Suprapubic skin (tissue), 4 donors: ENCODE results near the gene TUBGCP6. TPM values are rescaled to one million over a fixed set of nuclear protein-coding genes. Genes with fewer than 3 reads are reported as not detected.

Experiments
- DNase-seq, 2 donors: peaks; one replicate each; pipeline ENCODE4 v3.0.0-alpha.2; 2019; ENCODE audit warnings: low spot score in 2 of 2
- H3K27ac ChIP-seq: fragments of 200-600 bp; sonication (generic); one replicate; pipeline ENCODE4 v1.5.1; 2019
- H3K27me3 ChIP-seq: fragments of 200-600 bp; sonication (generic); one replicate; pipeline ENCODE4 v1.5.1; 2019
- H3K36me3 ChIP-seq: fragments of 200-600 bp; sonication (generic); one replicate; pipeline ENCODE4 v1.5.1; 2019
- H3K4me1 ChIP-seq: fragments of 200-600 bp; sonication (generic); one replicate; pipeline ENCODE4 v1.5.1; 2019
- H3K4me3 ChIP-seq: fragments of 200-600 bp; sonication (generic); one replicate; pipeline ENCODE4 v1.5.1; 2019; ENCODE audit warnings: mild to moderate bottlenecking
- H3K9me3 ChIP-seq: fragments of 200-600 bp; sonication (generic); one replicate; pipeline ENCODE4 v1.5.1; 2019
- CTCF ChIP-seq, 2 donors: fragments of 200-600 bp in 1 of 2; fragments of 450-650 bp in 1 of 2; sonication (generic) in 1 of 2; IDR thresholded peaks; one replicate each; pipeline ENCODE4 v1.5.1; 2016 to 2019; ENCODE audit warnings: antibody characterized with exemption in 2 of 2, mild to moderate bottlenecking in 1 of 2, moderate library complexity in 1 of 2
- EP300 ChIP-seq: sonication (generic); formaldehyde crosslinking; IDR thresholded peaks from one replicate; pipeline ENCODE4 v1.6.1; 2017; ENCODE audit warnings: antibody characterized with exemption
- POLR2A ChIP-seq, 2 donors: fragments of 450-650 bp; IDR thresholded peaks; one replicate each; pipeline ENCODE4 v1.6.1; 2017; ENCODE audit warnings: antibody characterized with exemption in 2 of 2, mild to moderate bottlenecking in 2 of 2, moderate library complexity in 2 of 2
- POLR2AphosphoS5 ChIP-seq, 3 donors: sonication (generic); formaldehyde crosslinking; IDR thresholded peaks; one replicate each; pipeline ENCODE4 v1.6.1; 2017; ENCODE audit warnings: antibody characterized with exemption in 3 of 3
- WGBS: methylation state at CpG from one replicate; pipeline ENCODE4 v1.1.5; 2018; 5-methylcytosine and 5-hydroxymethylcytosine counted together
- total RNA-seq, 4 donors: library from RNA; depleted of rRNA; stranded (reverse); fragments of >200 nt; gene quantifications; one replicate each; pipeline ENCODE4 v1.1.0, GENCODE V29; 2016

The TUBGCP6 gene
- total RNA-seq, 4 donors from 2014 or later, result 43.0 to 113 (median 69.7) TPM

- no peak for DNase-seq
- peaks cover 15% of the 10 kb centered on the region for H3K4me1 ChIP-seq
- no peaks in the 10 kb centered on the region for H3K27me3 ChIP-seq
- WGBS, result 48% methylated on average over 4 of the region's 25 CpGs
- peaks cover 93% of the 10 kb centered on the region for H3K36me3 ChIP-seq
- peak overlapping the region; percentile 17 for H3K4me3 ChIP-seq
- H3K9me3 ChIP-seq, result no peaks in the 10 kb centered on the region
- TF ChIP-seq POLR2A (IDR thresholded peaks at IDR 0.05) (no peak), EP300 (no peak), POLR2AphosphoS5 (IDR thresholded peaks at IDR 0.05) (no peak), CTCF (IDR thresholded peaks at IDR 0.05) (no peak)
- peak overlapping the region; percentile 66 for H3K27ac ChIP-seq
Measured at GRCh38 chr22:50281957-50282356, 37.1 kb upstream of the TUBGCP6 start.

DNA sequence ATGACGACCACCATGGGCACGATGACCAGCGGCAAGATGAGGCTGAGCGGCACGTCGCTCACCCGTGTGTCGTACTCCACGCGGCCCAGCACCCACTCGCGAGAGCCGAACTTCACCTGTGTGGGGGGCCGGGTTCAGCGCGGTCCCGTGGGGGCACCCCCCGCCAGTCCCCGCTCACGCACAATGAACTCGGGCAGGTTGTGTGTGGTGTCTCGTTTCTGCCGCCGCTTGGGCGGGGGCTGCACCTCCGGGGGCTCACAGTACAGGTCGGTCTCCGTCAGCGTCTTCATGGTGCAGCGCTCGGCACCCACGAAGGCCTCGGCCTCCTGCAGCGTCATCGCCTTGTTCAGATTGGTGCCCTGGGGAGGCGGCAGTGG, 36.5 kb upstream of the TUBGCP6 start:
- H3K36me3 ChIP-seq, result peaks cover 93% of the 10 kb centered on the region
- H3K27ac ChIP-seq, result no peak overlapping the region
- DNase-seq, result no peak
- H3K27me3 ChIP-seq, result no peaks in the 10 kb centered on the region
- no peaks in the 10 kb centered on the region for H3K9me3 ChIP-seq
- WGBS, result 90% methylated on average over 27 of the region's 36 CpGs
- H3K4me1 ChIP-seq, result peaks cover 15% of the 10 kb centered on the region
- TF ChIP-seq EP300 (no peak), POLR2AphosphoS5 (IDR thresholded peaks at IDR 0.05) (no peak), CTCF (IDR thresholded peaks at IDR 0.05) (no peak), POLR2A (IDR thresholded peaks at IDR 0.05) (no peak)
- no peak overlapping the region for H3K4me3 ChIP-seq

DNA sequence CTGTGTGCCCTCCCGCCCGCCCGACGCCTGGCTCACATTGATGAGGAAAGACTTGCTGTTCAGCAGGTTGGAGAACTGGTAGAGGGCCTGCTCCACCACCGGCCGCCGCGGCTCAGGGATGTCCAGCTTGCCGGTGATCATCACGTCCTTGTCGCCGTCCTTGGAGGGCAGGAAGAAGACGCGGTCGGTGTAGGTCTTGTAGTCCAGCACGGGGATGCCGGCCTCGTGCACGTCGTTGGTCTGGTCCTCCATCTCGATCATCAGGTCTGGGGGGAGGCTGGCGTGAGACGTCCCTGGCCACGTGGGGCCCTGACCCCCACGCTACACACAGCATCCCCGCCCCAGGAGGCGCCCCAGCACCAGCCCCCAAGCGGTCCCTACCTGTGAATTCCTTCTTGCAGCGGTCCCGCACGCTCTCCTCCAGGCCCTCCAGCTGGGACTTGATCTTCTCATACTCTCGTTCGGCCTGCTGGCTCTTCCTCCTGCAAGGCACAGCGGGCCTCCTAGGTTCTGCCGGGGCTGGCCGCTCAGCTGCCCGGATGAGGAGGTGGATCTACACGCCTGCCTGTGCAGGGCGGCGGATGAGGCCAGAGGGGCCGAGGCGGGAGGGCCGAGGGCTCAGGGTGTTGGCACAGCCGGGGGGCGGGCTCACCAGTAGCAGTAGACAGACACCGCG, 36.0 kb upstream of the TUBGCP6 start:
- peaks cover 93% of the 10 kb centered on the region for H3K36me3 ChIP-seq
- H3K4me1 ChIP-seq, result peaks cover 15% of the 10 kb centered on the region
- H3K9me3 ChIP-seq, result no peaks in the 10 kb centered on the region
- H3K27ac ChIP-seq, result no peak overlapping the region
- WGBS, result 94% methylated on average over 41 of the region's 47 CpGs
- H3K27me3 ChIP-seq, result no peaks in the 10 kb centered on the region
- no peak for DNase-seq
- H3K4me3 ChIP-seq, result no peak overlapping the region
- TF ChIP-seq POLR2AphosphoS5 (IDR thresholded peaks at IDR 0.05) (no peak), POLR2A (IDR thresholded peaks at IDR 0.05) (no peak), EP300 (no peak), CTCF (IDR thresholded peaks at IDR 0.05) (no peak)

GRCh38 chr22:50280022-50280707, 35.3 kb upstream of the TUBGCP6 start:
- Histone ChIP-seq H3K27ac (no peak overlapping the region), H3K36me3 (peaks cover 96% of the 10 kb centered on the region), H3K9me3 (no peaks in the 10 kb centered on the region), H3K4me1 (peaks cover 16% of the 10 kb centered on the region), H3K27me3 (no peaks in the 10 kb centered on the region), H3K4me3 (no peak overlapping the region)
- WGBS, result 87% methylated on average over 25 of the region's 38 CpGs
- TF ChIP-seq EP300, result no peak
- no peak for TF ChIP-seq CTCF (IDR thresholded peaks at IDR 0.05)
- TF ChIP-seq POLR2A (IDR thresholded peaks at IDR 0.05), result no peak
- no peak for TF ChIP-seq POLR2AphosphoS5 (IDR thresholded peaks at IDR 0.05)
- no peak for DNase-seq

- H3K27ac ChIP-seq, result no peak overlapping the region
- no peak overlapping the region for H3K4me3 ChIP-seq
Measured at GRCh38 chr22:50278956-50279619, 34.3 kb upstream of the TUBGCP6 start.

More at GRCh38 chr22:50278956-50279619, 34.3 kb upstream of the TUBGCP6 start:
- 88% methylated on average over 21 of the region's 30 CpGs for WGBS
- Histone ChIP-seq H3K9me3 (no peaks in the 10 kb centered on the region), H3K27me3 (no peaks in the 10 kb centered on the region), H3K36me3 (peaks cover 93% of the 10 kb centered on the region), H3K4me1 (peaks cover 24% of the 10 kb centered on the region)
- no peak for DNase-seq
- TF ChIP-seq POLR2AphosphoS5 (IDR thresholded peaks at IDR 0.05) (no peak), CTCF (IDR thresholded peaks at IDR 0.05) (no peak), EP300 (no peak), POLR2A (IDR thresholded peaks at IDR 0.05) (no peak)
